NCI-H2029 (cell line): ENCODE results near the gene CHRNA9.
"Not testable (repeated sequence)": the region's sequence is repeated elsewhere in the genome, so short reads cannot be mapped to it uniquely, and the experiment has no call there.

Experiments
- DNase-seq: peaks from one replicate; lab custom pipeline; 2025; lab: John Stamatoyannopoulos, UW

The CHRNA9 gene

GRCh38 chr4:40334591-40335524, at the start of gene CHRNA9:
Gene CHRNA9 (plus strand): TSS chr4:40335333. CDS start chr4:40335468, 135 bp downstream.
- DNase-seq = peak; percentile 72

- no peak for DNase-seq
These were observed 49.4 kb upstream of the CHRNA9 start for GRCh38 chr4:40285692-40286091.

GRCh38 chr4:40288566-40288965, 46.6 kb upstream of the CHRNA9 start:
- DNase-seq = no peak

GRCh38 chr4:40289366-40290188, 45.6 kb upstream of the CHRNA9 start:
- no peak for DNase-seq

- not testable (repeated sequence) for DNase-seq
These were observed 44.4 kb upstream of the CHRNA9 start for GRCh38 chr4:40290611-40291186.

GRCh38 chr4:40292313-40292759, 42.8 kb upstream of the CHRNA9 start:
- no peak for DNase-seq

- DNase-seq = no peak
These were observed 40.8 kb upstream of the CHRNA9 start for GRCh38 chr4:40294339-40294738.

- not testable (repeated sequence) for DNase-seq
These were observed 40.1 kb upstream of the CHRNA9 start for GRCh38 chr4:40295030-40295429.

- DNase-seq = no peak
These were observed 39.6 kb upstream of the CHRNA9 start for GRCh38 chr4:40295572-40295971.

- no peak for DNase-seq
These were observed 36.0 kb upstream of the CHRNA9 start for GRCh38 chr4:40299126-40299525.

GRCh38 chr4:40299811-40300292, 35.3 kb upstream of the CHRNA9 start:
- DNase-seq = no peak

- no peak for DNase-seq
These were observed 34.6 kb upstream of the CHRNA9 start for GRCh38 chr4:40300371-40301162.

- no peak for DNase-seq
These were observed 33.5 kb upstream of the CHRNA9 start for GRCh38 chr4:40301603-40302002.

- DNase-seq = no peak
These were observed 31.4 kb upstream of the CHRNA9 start for GRCh38 chr4:40303751-40304150.

- no peak for DNase-seq
These were observed 29.6 kb upstream of the CHRNA9 start for GRCh38 chr4:40305328-40306170.

- DNase-seq = no peak
These were observed 28.9 kb upstream of the CHRNA9 start for GRCh38 chr4:40306226-40306625.

- no peak for DNase-seq
These were observed 28.2 kb upstream of the CHRNA9 start for GRCh38 chr4:40306976-40307375.

GRCh38 chr4:40307627-40308497, 27.3 kb upstream of the CHRNA9 start:
- DNase-seq = no peak

- no peak for DNase-seq
These were observed 26.5 kb upstream of the CHRNA9 start for GRCh38 chr4:40308528-40309122.
